ENCODE data around the gene MRPL4. TPM values are rescaled to one million over a fixed set of nuclear protein-coding genes. Genes with fewer than 3 reads are reported as not detected.
A peak's percentile ranks its signal among the peaks of the same experiment; 100 is the strongest.

MRPL4 gene
- total RNA-seq (2014; rRNA removed; shearing (Covaris generic)), result 134 and 148 TPM in 2 replicates
- total RNA-seq (2022), result 132 and 155 TPM in 2 replicates
- percentile 72 among the genes with signal in this experiment for Bru-seq, nascent RNA
- percentile 84 among the genes with signal in this experiment for BruChase-seq, experiment 1, labeled RNA remaining after a 6-hour chase
- BruChase-seq, experiment 2, labeled RNA remaining after a 2-hour chase, result percentile 78 among the genes with signal in this experiment
- long read RNA-seq, transcript MRPL4-201 (9 exons, 1,455 nt), result major isoform, 267 of 311 reads
- long read RNA-seq, transcript MRPL4-207 (8 exons, 1,423 nt), result minor isoform, 5 of 311 reads
- long read RNA-seq, partial matches to known transcripts, result 14 of 311 reads
- long read RNA-seq, other reads (novel, unspliced or antisense), result 22 of 311 reads

- CTCF ChIA-PET (ENCODE audit: unreplicated experiment), result no interaction called here
- Histone ChIP-seq H3K9me3 (ENCODE audit: low read length) (no peaks in the 10 kb centered on the region), H3K27ac (ENCODE audit: low read depth, low read length, poor library complexity, severe bottlenecking) (peak within 1 kb of the TSS; percentile 54), H4K20me1 (ENCODE audit: insufficient read depth, low read length) (peaks cover 18% of the 10 kb centered on the region), H3K36me3 (ENCODE audit: insufficient read depth, low read length) (peaks cover 44% of the 10 kb centered on the region), H3K4me2 (ENCODE audit: low read length) (peak within 1 kb of the TSS; percentile 100), H3K79me2 (ENCODE audit: insufficient read depth, low read depth, low read length) (peaks cover 33% of the 10 kb centered on the region), H3K4me1 (ENCODE audit: insufficient read depth, low read length, poor library complexity, severe bottlenecking) (peaks cover 48% of the 10 kb centered on the region), H3K9me2 (ENCODE audit: insufficient read depth, low read length) (no peaks in the 10 kb centered on the region), H3K4me3 (ENCODE audit: low read depth, low read length, poor library complexity, severe bottlenecking) (peak within 1 kb of the TSS; percentile 97), H2AFZ (ENCODE audit: low read length) (peak within 1 kb of the TSS; percentile 53; the same call in 1 of the 2 replicates)
- intact Hi-C loops (cut with micrococcal nuclease; ENCODE audit: unreplicated experiment), result loop anchor here (2.0 to 5.0 kb wide), 3 partner anchors 35 to 75 kb away; partner anchors contain the start of gene DNMT1
- POLR2A ChIA-PET, result interaction anchor here (0.6 kb wide), 1 partner anchor 114 kb away, joined by 4 read pairs; no protein-coding TSS in a partner anchor
- TF ChIP-seq CTCF (conservative IDR thresholded peaks at IDR 0.05; ENCODE audit: low read length), result no peak
- no peak for TF ChIP-seq EZH2phosphoT487 (IDR thresholded peaks at IDR 0.05; ENCODE audit: borderline replicate concordance, low read depth, low read length)
- no TSS peak for BruUV-seq (replicated peaks)
- DNase-seq (ENCODE audit: low spot score), result peak; percentile 99
These were observed at the start of gene MRPL4 for GRCh38 chr19:10251792-10252694. Gene MRPL4 (plus strand): TSS chr19:10252214. CDS start chr19:10252254, 40 bp downstream.

GRCh38 chr19:10203686-10204085 is 48.3 kb upstream of the MRPL4 start:
- ChIA-PET CTCF (ENCODE audit: unreplicated experiment) (no interaction called here), POLR2A (no interaction called here)
- peaks cover 13% of the 10 kb centered on the region for H3K36me3 ChIP-seq (ENCODE audit: insufficient read depth, low read length)
- H3K9me2 ChIP-seq (ENCODE audit: insufficient read depth, low read length), result no peaks in the 10 kb centered on the region
- no peak overlapping the region for H2AFZ ChIP-seq (ENCODE audit: low read length)
- H4K20me1 ChIP-seq (ENCODE audit: insufficient read depth, low read length), result no peaks in the 10 kb centered on the region
- intact Hi-C loops (cut with micrococcal nuclease; ENCODE audit: unreplicated experiment), result no loop called here
- H3K4me2 ChIP-seq (ENCODE audit: low read length), result 0 out of 2 replicates have a peak overlapping the region, but pooled peaks have one; percentile 6
- H3K4me1 ChIP-seq (ENCODE audit: insufficient read depth, low read length, poor library complexity, severe bottlenecking), result peaks cover 60% of the 10 kb centered on the region
- no TSS peak for BruUV-seq (replicated peaks)
- TF ChIP-seq EZH2phosphoT487 (IDR thresholded peaks at IDR 0.05; ENCODE audit: borderline replicate concordance, low read depth, low read length) (no peak), CTCF (conservative IDR thresholded peaks at IDR 0.05; ENCODE audit: low read length) (no peak)
- no peak overlapping the region for H3K4me3 ChIP-seq (ENCODE audit: low read depth, low read length, poor library complexity, severe bottlenecking)
- H3K79me2 ChIP-seq (ENCODE audit: insufficient read depth, low read depth, low read length), result peaks cover 2% of the 10 kb centered on the region; the same call in 1 of the 2 replicates
- DNase-seq (ENCODE audit: low spot score), result peak; percentile 26
- no peak overlapping the region for H3K27ac ChIP-seq (ENCODE audit: low read depth, low read length, poor library complexity, severe bottlenecking)
- 0 out of 2 replicates have a peak, but pooled peaks cover 9% of the 10 kb centered on the region for H3K9me3 ChIP-seq (ENCODE audit: low read length)
